Lower leg skin (tissue), 4 donors: ENCODE measurements around the gene IFNAR2. TPM values are rescaled to one million over a fixed set of nuclear protein-coding genes. Genes with fewer than 3 reads are reported as not detected.
"Not testable (repeated sequence)": the region's sequence is repeated elsewhere in the genome, so short reads cannot be mapped to it uniquely, and the experiment has no call there.

Source experiments
- DNase-seq, 2 donors: peaks; one replicate each; pipeline ENCODE4 v3.0.0-alpha.2; 2019; ENCODE audit warnings: low spot score in 2 of 2
- H3K4me3 ChIP-seq: fragments of 200-600 bp; sonication (generic); 2 replicates; pipeline ENCODE4 v1.5.1; 2017; ENCODE audit warnings: mild to moderate bottlenecking, low read depth; ENCODE audit not compliant: poor library complexity, severe bottlenecking
- POLR2A ChIP-seq, 2 donors: fragments of 450-650 bp; IDR thresholded peaks; one replicate each; pipeline ENCODE4 v1.6.1; 2016 to 2017; ENCODE audit warnings: antibody characterized with exemption in 2 of 2, mild to moderate bottlenecking in 1 of 2, moderate library complexity in 1 of 2
- WGBS, 2 donors: methylation state at CpG; one replicate each; pipeline ENCODE4 v1.1.5; 2018; 5-methylcytosine and 5-hydroxymethylcytosine counted together
- intact Hi-C: fragments of 100-400 bp; cut with DNase I; formaldehyde crosslinking; loops from one replicate; pipeline ENCODE4 v1.15.0; 2023; ENCODE audit warnings: low total_unique reads
- total RNA-seq, 4 donors: library from RNA; depleted of rRNA; stranded (reverse); fragments of >200 nt; gene quantifications; one replicate each; pipeline ENCODE4 v1.1.0, GENCODE V29; 2016
- TF ChIP-seq, protein P1 (sequence below), 3 donors: fragments of 450-650 bp; IDR thresholded peaks; one replicate each; pipeline ENCODE4 v1.5.1; 2016; ENCODE audit warnings: antibody characterized with exemption in 3 of 3, mild to moderate bottlenecking in 3 of 3, moderate library complexity in 2 of 3

The IFNAR2 gene
- total RNA-seq, 4 donors from 2014 or later: 2.7 to 14.2 (median 2.9) TPM

DNA sequence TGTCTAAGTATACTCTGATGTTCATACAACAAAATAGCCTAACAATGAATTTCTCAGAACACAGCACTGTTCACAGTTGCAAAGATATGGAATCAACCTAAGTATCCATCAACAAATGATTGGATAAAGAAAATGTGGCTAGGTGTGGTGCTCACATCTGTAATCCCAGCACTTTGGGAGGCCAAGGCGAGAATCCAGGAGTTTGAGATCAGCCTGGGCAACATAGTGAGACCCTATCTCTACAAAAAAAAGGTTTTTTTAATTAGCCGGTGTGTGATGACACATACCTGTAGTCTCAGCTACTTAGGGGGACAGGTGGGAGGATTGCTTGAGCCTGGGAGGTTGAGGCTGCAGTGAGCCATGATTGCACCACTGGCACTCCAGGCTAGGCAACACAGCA lies 10.7 kb downstream of the IFNAR2 start:
- DNase-seq: no peak
- H3K4me3 ChIP-seq: no peak overlapping the region
- intact Hi-C loops: no loop called here
- TF ChIP-seq, protein P1, sequence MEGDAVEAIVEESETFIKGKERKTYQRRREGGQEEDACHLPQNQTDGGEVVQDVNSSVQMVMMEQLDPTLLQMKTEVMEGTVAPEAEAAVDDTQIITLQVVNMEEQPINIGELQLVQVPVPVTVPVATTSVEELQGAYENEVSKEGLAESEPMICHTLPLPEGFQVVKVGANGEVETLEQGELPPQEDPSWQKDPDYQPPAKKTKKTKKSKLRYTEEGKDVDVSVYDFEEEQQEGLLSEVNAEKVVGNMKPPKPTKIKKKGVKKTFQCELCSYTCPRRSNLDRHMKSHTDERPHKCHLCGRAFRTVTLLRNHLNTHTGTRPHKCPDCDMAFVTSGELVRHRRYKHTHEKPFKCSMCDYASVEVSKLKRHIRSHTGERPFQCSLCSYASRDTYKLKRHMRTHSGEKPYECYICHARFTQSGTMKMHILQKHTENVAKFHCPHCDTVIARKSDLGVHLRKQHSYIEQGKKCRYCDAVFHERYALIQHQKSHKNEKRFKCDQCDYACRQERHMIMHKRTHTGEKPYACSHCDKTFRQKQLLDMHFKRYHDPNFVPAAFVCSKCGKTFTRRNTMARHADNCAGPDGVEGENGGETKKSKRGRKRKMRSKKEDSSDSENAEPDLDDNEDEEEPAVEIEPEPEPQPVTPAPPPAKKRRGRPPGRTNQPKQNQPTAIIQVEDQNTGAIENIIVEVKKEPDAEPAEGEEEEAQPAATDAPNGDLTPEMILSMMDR (IDR thresholded peaks at IDR 0.05): no peak
- no peak for TF ChIP-seq POLR2A (IDR thresholded peaks at IDR 0.05)
- 95 to 98% methylated on average over 2 of the region's 2 CpGs for WGBS, 2 donors

DNA sequence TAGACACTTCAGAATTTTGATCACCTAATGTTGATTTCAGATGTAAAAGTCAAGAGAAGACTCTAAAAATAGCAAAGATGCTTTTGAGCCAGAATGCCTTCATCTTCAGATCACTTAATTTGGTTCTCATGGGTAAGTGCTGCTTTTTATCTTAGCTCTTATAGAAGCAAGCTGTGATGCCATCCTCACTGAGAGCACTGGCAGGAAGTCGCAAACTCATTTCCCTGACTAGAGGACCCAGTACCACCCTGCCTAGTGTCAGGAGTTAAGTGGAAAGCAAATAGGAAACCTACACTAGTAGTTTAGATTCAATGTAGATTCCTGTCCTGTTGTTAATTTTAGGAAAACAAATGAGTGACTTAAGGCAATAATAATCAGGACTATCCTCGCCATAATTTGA lies 12.1 kb downstream of the IFNAR2 start:
- TF ChIP-seq POLR2A (IDR thresholded peaks at IDR 0.05): no peak
- TF ChIP-seq, protein P1 (IDR thresholded peaks at IDR 0.05): no peak
- no peak overlapping the region for H3K4me3 ChIP-seq
- intact Hi-C loops: no loop called here
- WGBS, 2 donors: 87 to 99% methylated on average over 2 of the region's 2 CpGs
- no peak for DNase-seq

DNA sequence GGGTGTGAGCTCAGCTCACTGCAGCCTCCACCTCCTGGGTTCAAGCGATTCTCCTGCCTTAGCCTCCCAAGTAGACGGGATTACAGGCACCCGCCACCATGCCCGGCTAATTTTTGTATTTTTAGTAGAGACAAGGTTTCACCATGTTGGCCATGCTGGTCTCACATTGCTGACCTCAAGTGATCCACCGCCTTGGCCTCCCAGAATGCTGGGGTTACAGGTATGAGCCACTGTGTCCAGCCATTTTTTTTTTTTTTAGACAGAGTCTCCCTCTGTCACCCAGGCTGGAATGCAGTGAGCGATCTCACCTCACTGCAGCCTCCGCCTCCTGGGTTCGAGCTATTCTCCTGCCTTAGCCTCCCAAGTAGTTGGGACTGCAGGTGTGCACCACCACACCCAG lies 13.1 kb downstream of the IFNAR2 start:
- H3K4me3 ChIP-seq, DNase-seq, intact Hi-C loops: not testable (repeated sequence)
- WGBS, 2 donors: 98% methylated on average over 8 of the region's 8 CpGs

DNA sequence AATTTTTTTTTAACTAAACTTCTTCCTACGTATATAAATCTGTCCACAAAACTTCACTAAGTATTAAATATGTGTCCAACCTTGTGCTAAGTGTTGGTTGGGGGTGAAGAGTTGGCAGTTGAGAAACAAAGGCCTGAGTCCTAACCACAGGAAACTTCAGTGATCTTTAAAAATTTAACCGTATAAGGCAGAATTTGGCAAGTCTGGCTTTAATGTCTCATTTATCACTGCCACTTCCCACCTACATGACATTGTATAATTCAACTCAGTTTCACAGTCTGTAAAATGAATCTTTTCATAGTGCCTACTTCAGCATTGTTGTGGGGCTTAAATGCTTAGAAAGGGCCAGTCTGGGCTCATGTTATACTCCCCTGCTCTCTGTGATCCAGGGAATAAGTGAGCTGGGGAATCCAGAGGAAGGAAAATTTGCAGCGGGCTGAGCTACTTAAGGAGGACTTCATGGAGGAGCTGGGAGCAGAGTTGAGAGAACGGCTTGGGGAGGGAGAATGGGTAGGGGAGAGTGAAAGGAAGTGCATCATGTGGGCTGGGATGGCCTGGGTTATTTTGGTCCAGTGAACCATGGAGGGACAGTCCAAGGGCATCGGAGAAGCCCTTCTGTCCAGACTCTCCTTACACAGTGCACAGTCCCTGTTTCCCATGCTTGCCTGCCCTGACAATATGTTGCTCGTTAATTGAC lies 14.5 kb downstream of the IFNAR2 start:
- 72 to 73% methylated on average over 6 of the region's 6 CpGs for WGBS, 2 donors
- TF ChIP-seq, protein P1 (IDR thresholded peaks at IDR 0.05): no peak
- TF ChIP-seq POLR2A (IDR thresholded peaks at IDR 0.05): no peak
- intact Hi-C loops: no loop called here
- H3K4me3 ChIP-seq: no peak overlapping the region
- no peak for DNase-seq

DNA sequence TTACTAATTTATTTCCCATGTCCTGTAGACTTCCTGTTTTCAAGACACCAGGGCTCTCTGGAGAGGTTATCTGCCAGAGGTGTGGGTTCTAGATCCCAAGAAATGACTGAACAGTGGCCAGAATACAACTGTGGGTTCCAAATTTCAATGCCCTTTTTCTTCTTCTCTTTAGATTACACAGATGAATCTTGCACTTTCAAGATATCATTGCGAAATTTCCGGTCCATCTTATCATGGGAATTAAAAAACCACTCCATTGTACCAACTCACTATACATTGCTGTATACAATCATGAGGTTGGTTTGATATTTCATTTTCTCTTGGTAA lies 15.0 kb downstream of the IFNAR2 start:
- H3K4me3 ChIP-seq: no peak overlapping the region
- DNase-seq: no peak
- WGBS, 2 donors: 78 to 86% methylated on average over 2 of the region's 2 CpGs
- TF ChIP-seq, protein P1 (IDR thresholded peaks at IDR 0.05): no peak
- no peak for TF ChIP-seq POLR2A (IDR thresholded peaks at IDR 0.05)
- intact Hi-C loops: no loop called here

DNA sequence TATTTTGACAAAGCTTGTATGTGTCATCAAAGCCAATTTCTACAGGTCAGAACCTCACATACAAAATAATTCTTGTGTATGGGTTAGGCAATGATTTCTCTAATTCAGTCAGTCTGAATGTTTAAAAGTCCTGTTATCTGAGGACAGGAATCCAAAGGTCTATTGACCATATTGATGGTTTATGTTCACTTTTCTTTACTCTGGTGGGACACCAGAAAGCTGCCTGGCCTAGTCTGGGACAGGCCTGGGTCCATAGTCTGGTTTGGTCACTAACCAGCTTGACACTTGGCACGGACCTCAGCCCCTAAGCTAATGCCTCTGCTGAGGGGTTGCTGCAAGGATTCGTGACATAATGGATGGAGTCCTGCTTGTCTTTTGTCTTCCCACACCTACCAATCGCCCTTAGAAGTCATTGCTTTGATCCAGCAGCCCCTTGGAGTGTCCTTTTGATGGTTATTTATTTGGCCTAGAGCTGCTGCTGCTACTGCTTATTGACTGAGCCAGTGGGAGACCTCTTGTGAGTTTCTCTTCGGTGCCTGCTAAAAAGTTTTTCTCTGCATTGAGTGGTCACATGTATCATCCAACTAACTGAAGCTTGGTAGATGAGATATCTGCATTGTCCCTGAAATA lies 15.7 kb downstream of the IFNAR2 start:
- no peak overlapping the region for H3K4me3 ChIP-seq
- TF ChIP-seq, protein P1 (IDR thresholded peaks at IDR 0.05): no peak
- no peak for TF ChIP-seq POLR2A (IDR thresholded peaks at IDR 0.05)
- intact Hi-C loops: no loop called here
- no peak for DNase-seq
- WGBS, 2 donors: 88 to 90% methylated on average over 4 of the region's 4 CpGs
